Activated CD4-positive, alpha-beta memory T cell treated with anti-CD3 and anti-CD28 coated beads for 36 hours (primary cell): ENCODE results near the gene C22orf31. TPM values are rescaled to one million over a fixed set of nuclear protein-coding genes. Genes with fewer than 3 reads are reported as not detected.

Experiments
- CTCF ChIA-PET: fragments of 350-600 bp; sonication (Branson Sonifier 250); formaldehyde crosslinking; loops from one replicate; lab custom pipeline; 2021; ENCODE audit warnings: antibody characterized with exemption, inconsistent platforms; lab: Charles Lee
- POLR2A ChIA-PET: fragments of 350-600 bp; sonication (Branson Sonifier 250); formaldehyde crosslinking; loops from one replicate; lab custom pipeline; 2021; ENCODE audit warnings: antibody characterized with exemption; lab: Charles Lee
- DNase-seq: peaks from one replicate; pipeline ENCODE4 v3.0.0-alpha.2; 2020
- H3K27ac Mint-ChIP-seq: one replicate; pipeline ENCODE4 v1.8.0; 2021; ENCODE audit warnings: mixed read lengths
- H3K27me3 Mint-ChIP-seq: one replicate; pipeline ENCODE4 v1.8.0; 2021; ENCODE audit warnings: mixed read lengths
- H3K36me3 Mint-ChIP-seq: one replicate; pipeline ENCODE4 v1.8.0; 2021; ENCODE audit warnings: mixed read lengths
- H3K4me1 Mint-ChIP-seq: one replicate; pipeline ENCODE4 v1.8.0; 2021; ENCODE audit warnings: low read depth, mixed read lengths
- H3K4me3 Mint-ChIP-seq: one replicate; pipeline ENCODE4 v1.8.0; 2021; ENCODE audit warnings: mild to moderate bottlenecking, mixed read lengths
- H3K9me3 Mint-ChIP-seq: one replicate; pipeline ENCODE4 v1.8.0; 2021; ENCODE audit warnings: mixed read lengths
- intact Hi-C: fragments of 100-400 bp; cut with micrococcal nuclease; formaldehyde crosslinking; loops from one replicate; pipeline ENCODE4 v1.15.1; 2023
- total RNA-seq, 2 experiments: library from RNA; stranded (reverse); gene quantifications; one replicate each; pipeline ENCODE4 v1.2.3, GENCODE V29; 2021

C22orf31 gene
- total RNA-seq: not detected

DNA sequence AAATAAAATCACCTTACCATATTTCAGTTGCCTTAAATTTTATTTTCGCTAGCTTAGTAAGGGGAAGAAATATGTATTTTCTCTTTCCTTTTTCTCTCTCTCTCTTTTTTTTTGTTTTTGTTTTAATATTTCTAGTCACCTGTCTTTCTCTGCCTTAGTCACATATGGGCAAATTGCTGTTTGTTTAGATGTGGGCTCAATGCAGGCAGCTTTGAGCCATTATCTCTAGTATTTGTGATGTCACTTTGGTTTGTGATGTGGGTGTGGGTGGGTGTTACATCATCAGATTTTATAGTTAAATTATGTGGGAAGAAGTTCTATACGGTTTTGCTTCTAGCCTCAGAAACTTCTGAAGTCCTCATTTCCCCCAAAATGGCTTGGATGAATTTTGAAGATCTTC is at the start of gene C22orf31:
Gene C22orf31 (minus strand): TSS at position 59 of the 400 bp plus-strand sequence. CDS start 39 bp downstream, at position 20.
- Mint-ChIP-seq H3K27me3 (peaks cover 5% of the 10 kb centered on the region), H3K4me3 (no peak within 1 kb of the TSS), H3K36me3 (no peaks in the 10 kb centered on the region), H3K4me1 (peaks cover 6% of the 10 kb centered on the region), H3K9me3 (no peaks in the 10 kb centered on the region), H3K27ac (no peak within 1 kb of the TSS)
- intact Hi-C loops: no loop called here
- ChIA-PET POLR2A (no interaction called here), CTCF (no interaction called here)
- no peak for DNase-seq

DNA sequence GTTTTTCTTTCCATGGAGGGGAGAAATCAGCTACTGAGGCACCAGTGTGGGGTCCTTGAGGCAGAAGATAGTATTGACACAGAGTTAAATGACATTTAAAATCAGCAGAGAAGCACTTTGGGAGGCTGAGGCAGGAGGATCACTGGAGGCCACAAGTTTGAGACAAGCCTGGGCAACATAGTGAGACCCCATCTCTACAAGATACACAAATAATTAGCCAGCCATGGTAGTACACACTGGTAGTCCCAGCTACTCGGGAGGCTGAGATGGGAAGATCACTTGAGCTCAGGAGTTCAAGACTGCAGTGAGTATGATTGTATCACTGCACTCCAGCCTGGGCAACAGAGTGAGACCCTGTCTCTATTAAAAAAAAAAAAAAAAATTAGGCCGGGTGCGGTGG is 49.3 kb upstream of the C22orf31 start:
- no peak for DNase-seq
- H3K4me1 Mint-ChIP-seq: no peaks in the 10 kb centered on the region
- ChIA-PET CTCF (no interaction called here), POLR2A (no interaction called here)
- no peak overlapping the region for H3K4me3 Mint-ChIP-seq
- no peaks in the 10 kb centered on the region for H3K36me3 Mint-ChIP-seq
- intact Hi-C loops: no loop called here
- no peak overlapping the region for H3K27ac Mint-ChIP-seq
- no peaks in the 10 kb centered on the region for H3K9me3 Mint-ChIP-seq
- H3K27me3 Mint-ChIP-seq: peaks cover 23% of the 10 kb centered on the region

DNA sequence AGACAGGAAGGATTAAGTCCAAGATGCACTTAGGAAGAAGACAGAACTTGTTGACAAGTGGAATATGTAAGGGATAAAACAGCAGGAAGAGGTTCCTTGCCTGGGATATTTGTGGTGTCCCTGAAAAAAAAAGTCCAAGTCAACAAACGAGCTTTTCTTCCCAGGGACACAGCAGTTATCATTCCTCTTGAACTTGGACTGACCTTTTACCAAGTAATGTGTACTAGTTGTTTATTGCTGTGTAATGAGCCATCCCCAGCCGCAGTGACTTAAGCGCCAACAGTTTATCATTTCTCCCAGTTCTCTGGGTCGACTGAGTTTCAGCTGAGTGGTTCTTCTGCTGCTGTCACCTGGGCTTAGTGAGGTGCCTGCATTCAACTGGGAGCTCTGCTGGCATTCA is 48.2 kb upstream of the C22orf31 start:
- Mint-ChIP-seq H3K9me3 (no peaks in the 10 kb centered on the region), H3K27me3 (peaks cover 15% of the 10 kb centered on the region), H3K27ac (no peak overlapping the region), H3K4me3 (no peak overlapping the region), H3K4me1 (no peaks in the 10 kb centered on the region), H3K36me3 (no peaks in the 10 kb centered on the region)
- POLR2A ChIA-PET: no interaction called here
- no peak for DNase-seq
- CTCF ChIA-PET: no interaction called here
- intact Hi-C loops: no loop called here

DNA sequence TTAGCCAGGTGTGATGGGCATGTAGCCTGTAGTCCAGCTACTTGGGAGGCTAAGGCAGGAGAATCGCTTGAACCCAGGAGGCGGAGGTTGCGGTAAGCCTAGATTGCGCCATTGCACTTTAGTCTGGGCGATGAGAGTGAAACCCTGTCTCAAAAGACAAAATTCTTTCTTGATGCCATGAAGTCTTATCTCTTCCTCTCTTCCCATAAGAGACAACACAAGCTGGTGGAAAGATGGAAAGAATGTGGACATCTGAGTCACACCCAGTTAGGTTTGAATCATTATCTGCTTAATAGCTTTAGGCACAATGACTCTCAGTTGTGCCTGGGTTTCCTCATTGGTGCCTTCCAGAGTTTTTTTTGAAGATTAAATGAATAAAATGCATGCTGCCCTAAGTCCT is 46.5 kb upstream of the C22orf31 start:
- Mint-ChIP-seq H3K27me3 (peaks cover 12% of the 10 kb centered on the region), H3K4me1 (no peaks in the 10 kb centered on the region), H3K36me3 (no peaks in the 10 kb centered on the region), H3K4me3 (no peak overlapping the region), H3K9me3 (no peaks in the 10 kb centered on the region), H3K27ac (no peak overlapping the region)
- ChIA-PET CTCF (no interaction called here), POLR2A (no interaction called here)
- DNase-seq: no peak
- intact Hi-C loops: no loop called here

DNA sequence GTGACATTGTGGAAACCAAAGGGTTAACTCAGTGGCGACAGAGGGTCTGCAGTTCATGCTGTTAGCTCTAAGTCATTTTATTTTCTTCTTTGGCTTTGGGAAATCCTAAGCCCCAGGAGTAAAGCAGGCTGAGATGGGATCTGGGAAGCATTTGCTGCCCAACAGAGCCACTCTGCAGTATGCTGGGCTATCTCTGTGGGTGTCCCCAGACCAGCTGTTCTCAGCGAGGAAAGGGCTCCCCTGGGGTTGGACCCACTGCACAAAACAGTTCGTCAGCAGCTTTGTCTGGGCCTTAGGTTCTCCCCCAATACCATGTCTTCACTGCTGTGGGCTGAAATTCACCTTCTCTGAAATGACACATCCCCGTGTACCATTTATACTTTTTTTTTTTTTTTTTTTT is 45.2 kb upstream of the C22orf31 start:
- intact Hi-C loops: no loop called here
- peaks cover 10% of the 10 kb centered on the region for H3K27me3 Mint-ChIP-seq
- H3K36me3 Mint-ChIP-seq: no peaks in the 10 kb centered on the region
- no peak overlapping the region for H3K4me3 Mint-ChIP-seq
- no peak overlapping the region for H3K27ac Mint-ChIP-seq
- H3K9me3 Mint-ChIP-seq: no peaks in the 10 kb centered on the region
- ChIA-PET POLR2A (no interaction called here), CTCF (no interaction called here)
- H3K4me1 Mint-ChIP-seq: no peaks in the 10 kb centered on the region
- no peak for DNase-seq

DNA sequence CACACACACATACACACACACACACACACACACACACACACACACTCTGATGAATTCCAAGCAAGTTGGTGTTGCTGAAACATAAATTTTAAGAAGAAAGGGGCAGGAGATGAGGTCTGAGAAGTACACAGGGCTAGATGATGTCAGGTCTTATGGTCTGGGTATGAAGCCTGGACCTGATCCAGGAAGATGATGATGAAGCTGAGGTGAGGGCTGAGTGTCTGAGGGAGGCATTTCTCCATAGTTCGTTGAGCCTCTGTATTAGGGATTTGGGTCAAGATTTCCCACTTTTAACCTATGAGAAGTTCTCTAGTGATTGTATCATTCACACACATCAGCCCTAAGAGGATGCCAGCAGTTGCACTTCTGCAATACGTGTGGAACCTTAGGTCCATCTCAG is 43.8 kb upstream of the C22orf31 start:
- H3K9me3 Mint-ChIP-seq: no peaks in the 10 kb centered on the region
- no peak overlapping the region for H3K4me3 Mint-ChIP-seq
- intact Hi-C loops: no loop called here
- no peak for DNase-seq
- ChIA-PET POLR2A (no interaction called here), CTCF (no interaction called here)
- peaks cover 10% of the 10 kb centered on the region for H3K27me3 Mint-ChIP-seq
- H3K27ac Mint-ChIP-seq: no peak overlapping the region
- H3K4me1 Mint-ChIP-seq: no peaks in the 10 kb centered on the region
- H3K36me3 Mint-ChIP-seq: no peaks in the 10 kb centered on the region

DNA sequence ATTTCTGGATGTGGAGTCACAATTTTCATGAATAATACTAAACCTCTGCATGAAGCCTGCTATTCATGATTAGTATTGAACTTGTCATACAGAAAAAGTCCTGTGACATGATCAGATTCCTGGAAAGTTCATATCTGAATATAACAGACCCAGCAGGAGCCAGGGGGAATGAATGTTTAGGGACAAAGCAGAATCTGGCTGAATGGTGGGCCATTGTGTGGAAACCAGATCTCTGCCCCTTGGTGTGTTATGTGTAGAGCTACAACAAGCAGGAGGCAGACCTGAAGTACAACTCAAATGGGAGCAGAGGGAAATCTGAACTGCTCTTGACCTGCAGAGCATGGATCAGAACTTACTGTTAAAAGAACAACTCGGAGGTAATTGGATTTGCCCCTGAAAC is 41.5 kb upstream of the C22orf31 start:
- DNase-seq: no peak
- H3K4me1 Mint-ChIP-seq: no peaks in the 10 kb centered on the region
- H3K36me3 Mint-ChIP-seq: no peaks in the 10 kb centered on the region
- no peaks in the 10 kb centered on the region for H3K9me3 Mint-ChIP-seq
- ChIA-PET POLR2A (no interaction called here), CTCF (no interaction called here)
- H3K27me3 Mint-ChIP-seq: peaks cover 2% of the 10 kb centered on the region
- H3K27ac Mint-ChIP-seq: no peak overlapping the region
- intact Hi-C loops: no loop called here
- no peak overlapping the region for H3K4me3 Mint-ChIP-seq

DNA sequence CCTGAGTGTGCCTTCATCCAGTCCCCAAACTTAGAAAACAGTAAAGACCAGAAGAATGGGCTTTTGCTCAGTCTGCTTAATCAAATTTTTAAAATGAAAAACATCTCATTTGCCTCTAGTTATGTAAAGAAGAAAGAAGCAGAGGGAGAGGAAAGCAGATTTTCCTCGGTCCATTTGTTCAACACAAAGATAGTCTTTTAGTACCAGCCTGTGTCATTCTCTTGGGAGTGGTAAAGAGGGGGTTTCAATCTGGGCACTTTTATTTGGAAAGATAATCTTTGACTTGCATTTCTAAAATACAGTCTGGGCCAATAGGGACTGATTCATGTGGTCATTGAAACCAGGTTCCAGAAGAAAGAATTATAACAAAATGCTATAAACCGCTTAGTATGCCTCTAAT is 40.7 kb upstream of the C22orf31 start:
- ChIA-PET CTCF (no interaction called here), POLR2A (no interaction called here)
- Mint-ChIP-seq H3K4me3 (no peak overlapping the region), H3K27me3 (peaks cover 2% of the 10 kb centered on the region), H3K27ac (no peak overlapping the region), H3K36me3 (no peaks in the 10 kb centered on the region), H3K9me3 (no peaks in the 10 kb centered on the region), H3K4me1 (no peaks in the 10 kb centered on the region)
- DNase-seq: no peak
- intact Hi-C loops: no loop called here

DNA sequence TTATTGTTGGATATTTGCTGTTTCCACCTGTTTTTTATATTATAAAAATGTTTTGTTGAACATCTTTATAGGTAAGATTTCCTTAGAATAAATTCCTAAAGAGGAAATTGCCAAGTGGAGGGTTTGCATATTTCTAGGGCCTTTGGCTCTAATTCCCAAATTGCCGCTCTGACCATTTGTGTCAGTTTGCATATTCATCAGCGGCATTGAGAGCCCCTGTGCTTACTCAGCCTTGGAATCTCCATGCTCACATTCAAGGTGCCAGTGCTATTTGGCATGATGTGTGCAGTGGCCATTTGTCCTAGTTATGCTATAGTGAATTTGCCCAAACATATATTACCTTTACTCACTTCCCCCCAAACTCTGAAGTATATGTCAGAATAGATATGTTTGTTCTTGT is 36.7 kb upstream of the C22orf31 start:
- Mint-ChIP-seq H3K4me1 (no peaks in the 10 kb centered on the region), H3K27ac (no peak overlapping the region), H3K9me3 (no peaks in the 10 kb centered on the region), H3K36me3 (no peaks in the 10 kb centered on the region), H3K27me3 (no peaks in the 10 kb centered on the region), H3K4me3 (no peak overlapping the region)
- DNase-seq: no peak
- ChIA-PET CTCF (no interaction called here), POLR2A (no interaction called here)
- intact Hi-C loops: no loop called here

DNA sequence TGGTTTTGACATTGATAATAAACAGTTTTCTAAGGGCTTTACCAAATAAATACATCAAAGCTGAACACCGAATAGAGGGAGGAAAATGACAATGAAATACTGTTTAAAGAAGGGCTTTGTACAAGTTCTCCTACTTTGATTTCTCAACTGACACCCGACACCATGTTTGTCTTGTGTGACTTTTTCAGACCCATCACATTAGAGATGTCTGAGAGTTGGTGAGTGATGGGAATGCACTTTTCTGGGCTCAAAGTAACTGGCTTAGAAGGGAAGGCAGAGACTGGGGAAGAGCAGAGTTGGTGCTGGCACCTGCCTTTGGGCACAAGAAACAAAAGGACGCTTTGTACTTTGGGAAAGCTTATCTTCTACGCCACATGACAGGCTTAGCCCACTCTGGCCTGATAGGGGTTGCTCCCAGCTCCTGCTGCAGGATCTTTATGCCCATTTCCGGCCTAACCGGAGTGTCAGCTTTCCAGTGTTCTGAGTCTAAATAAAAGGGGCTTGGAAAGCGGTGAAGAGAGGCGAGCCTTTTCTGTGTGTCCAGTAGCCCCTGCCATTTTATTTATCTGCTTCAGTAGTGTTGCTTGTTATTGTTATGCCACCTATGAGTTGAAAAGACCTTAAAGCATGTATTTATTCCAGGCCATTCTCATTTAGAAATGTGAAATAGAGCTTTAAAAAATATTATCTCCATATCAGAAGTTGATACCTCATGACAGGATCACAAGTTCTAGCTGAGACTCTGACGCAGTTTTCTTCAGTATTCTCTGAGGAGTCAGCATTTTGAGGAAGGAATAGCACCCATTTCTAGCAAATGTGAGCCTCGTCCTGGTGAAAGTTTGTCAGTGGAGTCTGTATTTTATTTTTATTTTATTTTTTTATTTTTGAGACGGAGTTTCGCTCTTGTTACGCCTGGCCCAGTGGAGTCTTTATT is 35.4 kb upstream of the C22orf31 start:
- ChIA-PET CTCF (interaction anchor here (1.0 to 1.8 kb wide), 2 partner anchors 57 to 148 kb away, joined by 4 read pairs; no protein-coding TSS in a partner anchor), POLR2A (no interaction called here)
- peaks cover under 1% of the 10 kb centered on the region for H3K27me3 Mint-ChIP-seq

DNA sequence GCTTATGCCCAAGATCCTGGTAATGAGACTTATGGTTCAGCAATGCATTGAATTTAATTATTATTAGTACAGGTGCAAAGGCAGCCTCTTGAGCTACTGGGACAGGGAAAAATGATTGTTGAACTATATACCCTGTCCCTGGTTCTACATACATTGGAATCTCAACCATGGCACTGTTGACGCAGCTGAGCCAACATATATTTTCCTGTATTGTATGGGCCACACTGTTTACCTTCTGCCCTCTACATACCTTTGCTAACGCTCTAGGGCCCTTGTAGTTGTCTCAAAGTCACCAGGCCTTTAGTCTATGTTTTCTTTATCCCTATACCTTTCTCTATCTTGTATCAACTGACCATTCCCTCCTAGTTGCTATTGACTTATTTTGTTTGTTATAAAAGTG is 33.8 kb upstream of the C22orf31 start:
- H3K27ac Mint-ChIP-seq: no peak overlapping the region
- no peaks in the 10 kb centered on the region for H3K36me3 Mint-ChIP-seq
- CTCF ChIA-PET: interaction anchor here (1.8 kb wide), 1 partner anchor 58 kb away, joined by 4 read pairs; no protein-coding TSS in a partner anchor
- H3K9me3 Mint-ChIP-seq: no peaks in the 10 kb centered on the region
- H3K4me1 Mint-ChIP-seq: no peaks in the 10 kb centered on the region
- intact Hi-C loops: no loop called here
- peaks cover 6% of the 10 kb centered on the region for H3K27me3 Mint-ChIP-seq
- POLR2A ChIA-PET: no interaction called here
- no peak for DNase-seq
- H3K4me3 Mint-ChIP-seq: no peak overlapping the region

More for the DNA sequence above, 35.4 kb upstream of the C22orf31 start:
- Mint-ChIP-seq H3K36me3 (no peaks in the 10 kb centered on the region), H3K4me3 (no peak overlapping the region), H3K27ac (no peak overlapping the region), H3K9me3 (no peaks in the 10 kb centered on the region), H3K4me1 (no peaks in the 10 kb centered on the region)
- DNase-seq: no peak
- intact Hi-C loops: no loop called here

DNA sequence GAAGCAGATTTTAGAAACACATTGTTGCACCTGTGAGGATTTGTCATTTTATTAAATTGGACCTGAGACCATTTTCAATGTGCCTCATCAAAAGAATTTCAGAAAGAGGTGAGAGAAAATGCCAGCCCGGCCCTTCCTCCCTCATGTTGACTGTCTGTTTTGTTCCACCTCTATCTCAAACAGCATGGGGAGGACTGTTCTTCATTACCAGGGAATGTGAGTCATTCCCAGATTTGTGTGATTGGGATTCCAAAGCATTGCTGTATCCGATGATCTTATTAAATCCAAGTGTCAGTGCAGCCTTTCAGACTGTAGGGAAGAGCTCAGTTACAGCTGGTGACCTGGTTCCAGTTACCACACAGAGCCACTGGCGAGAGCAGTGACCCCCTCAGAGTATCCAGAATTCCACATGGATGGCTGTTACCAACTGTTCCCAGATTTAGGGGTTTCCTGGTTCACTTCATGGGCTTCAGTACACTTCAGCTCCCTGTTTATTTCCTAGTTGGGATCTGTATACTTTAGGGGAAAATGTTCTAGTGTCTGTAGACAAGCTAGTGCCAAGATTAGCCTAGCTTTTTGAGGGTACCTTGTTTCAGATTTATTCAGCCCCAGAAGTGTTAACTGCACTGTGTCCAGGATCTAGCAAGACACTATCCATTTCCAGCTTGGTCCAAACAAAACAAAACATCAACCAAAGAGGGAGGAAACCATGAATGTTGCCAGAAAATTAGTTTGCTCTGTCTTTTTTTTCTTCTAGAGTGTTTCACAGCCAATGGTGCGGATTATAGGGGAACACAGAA is 32.1 kb upstream of the C22orf31 start:
- ChIA-PET POLR2A (no interaction called here), CTCF (no interaction called here)
- H3K4me3 Mint-ChIP-seq: no peak overlapping the region
- intact Hi-C loops: no loop called here
- H3K36me3 Mint-ChIP-seq: no peaks in the 10 kb centered on the region
- no peak for DNase-seq
- no peaks in the 10 kb centered on the region for H3K4me1 Mint-ChIP-seq
- H3K27ac Mint-ChIP-seq: no peak overlapping the region
- no peaks in the 10 kb centered on the region for H3K9me3 Mint-ChIP-seq
- H3K27me3 Mint-ChIP-seq: peaks cover 14% of the 10 kb centered on the region
